GM12878 (cell line): ENCODE measurements around the gene ISG20. TPM values are rescaled to one million over a fixed set of nuclear protein-coding genes. Genes with fewer than 3 reads are reported as not detected.

Experiments
- ATAC-seq: fragments of 200-7000 bp; cut with Tn5 transposase; 3 replicates; pipeline ENCODE4 v1.9.1; 2020; ENCODE audit warnings: mild to moderate bottlenecking, moderate library complexity
- BruUV-seq: library from RNA; stranded (reverse); fragments of 400-500 nt; replicated peaks from 2 replicates; lab custom pipeline; 2021; lab: Mats Ljungman, UMichigan
- CTCF ChIA-PET: fragments of 300-600 bp; sonication (Branson Sonifier 250); formaldehyde crosslinking; extraction: SDS; loops from one replicate; lab custom pipeline; 2021; ENCODE audit warnings: inconsistent platforms; lab: Yijun Ruan, JAX
- POLR2A ChIA-PET: fragments of 350-600 bp; formaldehyde crosslinking; extraction: SDS; loops from one replicate; lab custom pipeline; 2021; ENCODE audit warnings: inconsistent platforms; lab: Charles Lee
- RAD21 ChIA-PET: fragments of 300-600 bp; sonication (Branson Sonifier 250); formaldehyde crosslinking; loops from one replicate; lab custom pipeline; 2023; ENCODE audit warnings: antibody characterized with exemption; ENCODE audit not compliant: unreplicated experiment; lab: Charles Lee
- SMC1A ChIA-PET: fragments of 300-600 bp; sonication (Branson Sonifier 250); formaldehyde crosslinking; loops from one replicate; lab custom pipeline; 2023; ENCODE audit not compliant: unreplicated experiment, uncharacterized antibody; lab: Charles Lee
- DNase-seq: peaks from one replicate; pipeline ENCODE4 v3.0.0-alpha.2; 2011; ENCODE audit warnings: low read depth, low spot score
- FAIRE-seq: peaks from 3 replicates; lab custom pipeline; 2011; peaks lifted over from hg19 to GRCh38; lab: Jason Lieb, UNC
- H2AFZ ChIP-seq: 2 replicates; pipeline ENCODE4 v1.6.0; 2011; ENCODE audit warnings: low read depth, low read length, control low read depth; ENCODE audit not compliant: control insufficient read depth
- H3K27ac ChIP-seq: 2 replicates; pipeline ENCODE4 v1.5.1; 2011; ENCODE audit warnings: control low read depth; ENCODE audit not compliant: control insufficient read depth, insufficient read depth
- H3K27me3 ChIP-seq, 2 experiments: replicated peaks in 1 of 2; 2 replicates each; pipeline versions ENCODE4 v1.6.0 to v1.6.1; 2011; ENCODE audit warnings: low read length in 1 of 2; ENCODE audit not compliant: control insufficient read depth in 2 of 2, insufficient read depth in 2 of 2
- H3K36me3 ChIP-seq, 2 experiments: 2 replicates each; pipeline ENCODE4 v1.5.1; 2011; ENCODE audit warnings: low read length in 1 of 2; ENCODE audit not compliant: control insufficient read depth in 2 of 2, insufficient read depth in 2 of 2
- H3K4me1 ChIP-seq: 2 replicates; pipeline ENCODE4 v1.6.1; 2011; ENCODE audit warnings: mild to moderate bottlenecking, low read length, moderate library complexity, mixed read lengths; ENCODE audit not compliant: control insufficient read depth, insufficient read depth
- H3K4me2 ChIP-seq: 2 replicates; pipeline ENCODE4 v1.6.0; 2011; ENCODE audit warnings: control low read depth; ENCODE audit not compliant: control insufficient read depth, insufficient read depth
- H3K4me3 ChIP-seq: fragments of 200-600 bp; sonication (generic); 2 replicates; pipeline ENCODE4 v1.5.1; 2016
- H3K79me2 ChIP-seq: 2 replicates; pipeline ENCODE4 v1.6.0; 2011; ENCODE audit warnings: low read length; ENCODE audit not compliant: control insufficient read depth, insufficient read depth
- H3K9ac ChIP-seq: 2 replicates; pipeline ENCODE4 v1.8.0; 2011; ENCODE audit warnings: low read length, control low read depth, mixed read lengths; ENCODE audit not compliant: control insufficient read depth, insufficient read depth
- H3K9me3 ChIP-seq: replicated peaks from 3 replicates; pipeline ENCODE4 v1.5.1; 2011; ENCODE audit warnings: mild to moderate bottlenecking, low read length; ENCODE audit not compliant: control insufficient read depth, insufficient read depth
- H4K20me1 ChIP-seq: 2 replicates; pipeline ENCODE4 v1.6.0; 2011; ENCODE audit not compliant: control insufficient read depth, insufficient read depth
- FOXK2 ChIP-seq: fragments of 450-650 bp; IDR thresholded peaks from 2 replicates; pipeline ENCODE4 v1.6.1; 2017; ENCODE audit warnings: mild to moderate bottlenecking, moderate library complexity
- SREBF1 ChIP-seq: IDR thresholded peaks from 2 replicates; pipeline ENCODE4 v1.6.1; 2012; ENCODE audit warnings: mild to moderate bottlenecking, low read length
- SRF ChIP-seq, 2 experiments: IDR thresholded peaks; 2 replicates each; pipeline ENCODE4 v1.6.1; 2011; ENCODE audit warnings: low read depth in 2 of 2, low read length in 2 of 2, mild to moderate bottlenecking in 1 of 2, moderate library complexity in 1 of 2
- YY1 ChIP-seq: IDR thresholded peaks from 2 replicates; pipeline ENCODE4 v1.6.1; 2011; ENCODE audit warnings: low read depth, mild to moderate bottlenecking, low read length
- WGBS: methylation state at CpG from one replicate; pipeline ENCODE4 v1.1.6; 2016; ENCODE audit warnings: low lambda C conversion rate; ENCODE audit not compliant: insufficient replicate concordance, insufficient coverage; ENCODE audit errors: missing lambda C conversion rate; 5-methylcytosine and 5-hydroxymethylcytosine counted together
- in situ Hi-C: fragments of 300-500 bp; cut with MboI; formaldehyde crosslinking; loops from 9 replicates; pipeline ENCODE4 v1.14.3; 2018; ENCODE audit warnings: mixed read lengths
- intact Hi-C: fragments of 100-400 bp; cut with micrococcal nuclease; formaldehyde crosslinking; loops from one replicate; pipeline ENCODE4 v1.14.2; 2022; ENCODE audit not compliant: unreplicated experiment
- polyA plus RNA-seq, 11 experiments: library from polyadenylated mRNA; depleted of rRNA in 4 of 11; unstranded in 6 of 11; stranded (reverse) in 5 of 11; fragments of >200 nt; fragmentation: Nextera tagmentation in 4 of 11; fragmentation: Illumina TruSeq in 1 of 11; extraction: Ambion mirVana in 4 of 11; extraction: Trizol in 1 of 11; gene quantifications; 1 replicate in 1 of 11; 2 replicates in 10 of 11; pipeline versions ENCODE4 v1.2.1 to v1.2.3, GENCODE V29; 2011 to 2016; ENCODE audit warnings: inconsistent platforms in 2 of 11, missing spikeins in 2 of 11, low read depth in 1 of 11
- total RNA-seq, 4 experiments: library from RNA; depleted of rRNA in 3 of 4; stranded (reverse); fragments of >200 nt in 3 of 4; fragmentation: Illumina TruSeq in 1 of 4; extraction: Trizol in 1 of 4; gene quantifications; 2 replicates each; pipeline versions ENCODE4 v1.2.1 to v1.2.3, GENCODE V29; 2013 to 2021
- TF ChIP-seq, protein P1 (sequence below): fragments of 450-650 bp; conservative IDR thresholded peaks from 2 replicates; pipeline ENCODE4 v1.6.1; 2017; ENCODE audit warnings: mild to moderate bottlenecking, moderate library complexity
- TF ChIP-seq, protein P2 (sequence below): fragments of 450-650 bp; IDR thresholded peaks from 2 replicates; pipeline ENCODE4 v1.6.1; 2017; ENCODE audit warnings: mild to moderate bottlenecking, low read depth, inconsistent platforms; ENCODE audit not compliant: poor library complexity, severe bottlenecking

The ISG20 gene
- total and polyA plus RNA-seq, 10 of the 15 experiments (the other 5 are each of a cell fraction or from before 2014, with no cell fraction given): 23.4 to 210 (median 85.9) TPM

DNA sequence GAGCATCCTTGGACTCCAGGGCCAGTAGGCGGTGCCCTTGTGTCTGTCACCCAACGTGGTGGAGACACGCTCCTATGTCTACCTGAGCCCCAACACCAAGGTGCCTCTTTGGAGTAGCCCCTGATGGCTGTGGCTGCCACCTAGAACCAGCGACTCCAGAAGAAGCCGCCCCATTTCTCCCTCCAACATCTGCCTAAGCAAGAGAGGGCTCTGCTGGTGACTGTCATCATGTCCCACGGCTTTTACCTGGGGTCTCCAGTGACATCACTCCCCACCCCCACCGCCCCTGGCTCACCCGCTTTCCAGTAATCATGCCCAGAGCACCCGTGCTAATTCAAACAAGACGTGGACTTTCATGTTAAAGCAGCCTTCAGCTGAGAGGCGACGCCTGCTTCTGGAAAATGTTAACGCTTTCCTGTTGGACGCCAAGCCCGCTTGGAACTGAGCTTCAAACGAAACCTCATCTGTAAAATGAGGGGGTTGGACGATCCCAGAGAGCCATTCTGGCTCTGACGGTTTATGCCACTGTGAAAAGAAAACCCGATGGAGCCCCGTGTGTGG is 57.0 kb downstream of the ISG20 start:
- CTCF ChIA-PET: interaction anchor here (0.8 to 6.3 kb wide), 2 partner anchors 71 to 88 kb away, joined by 3 to 52 read pairs; no protein-coding TSS in a partner anchor
- TF ChIP-seq, protein P1, sequence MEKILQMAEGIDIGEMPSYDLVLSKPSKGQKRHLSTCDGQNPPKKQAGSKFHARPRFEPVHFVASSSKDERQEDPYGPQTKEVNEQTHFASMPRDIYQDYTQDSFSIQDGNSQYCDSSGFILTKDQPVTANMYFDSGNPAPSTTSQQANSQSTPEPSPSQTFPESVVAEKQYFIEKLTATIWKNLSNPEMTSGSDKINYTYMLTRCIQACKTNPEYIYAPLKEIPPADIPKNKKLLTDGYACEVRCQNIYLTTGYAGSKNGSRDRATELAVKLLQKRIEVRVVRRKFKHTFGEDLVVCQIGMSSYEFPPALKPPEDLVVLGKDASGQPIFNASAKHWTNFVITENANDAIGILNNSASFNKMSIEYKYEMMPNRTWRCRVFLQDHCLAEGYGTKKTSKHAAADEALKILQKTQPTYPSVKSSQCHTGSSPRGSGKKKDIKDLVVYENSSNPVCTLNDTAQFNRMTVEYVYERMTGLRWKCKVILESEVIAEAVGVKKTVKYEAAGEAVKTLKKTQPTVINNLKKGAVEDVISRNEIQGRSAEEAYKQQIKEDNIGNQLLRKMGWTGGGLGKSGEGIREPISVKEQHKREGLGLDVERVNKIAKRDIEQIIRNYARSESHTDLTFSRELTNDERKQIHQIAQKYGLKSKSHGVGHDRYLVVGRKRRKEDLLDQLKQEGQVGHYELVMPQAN: no peak
- TF ChIP-seq YY1 (no peak), SRF (IDR thresholded peaks at IDR 0.05; ENCODE audit: low read depth in 2 of 2, low read length in 2 of 2) (no peak), FOXK2 (no peak), SREBF1 (no peak)
- TF ChIP-seq, protein P2, sequence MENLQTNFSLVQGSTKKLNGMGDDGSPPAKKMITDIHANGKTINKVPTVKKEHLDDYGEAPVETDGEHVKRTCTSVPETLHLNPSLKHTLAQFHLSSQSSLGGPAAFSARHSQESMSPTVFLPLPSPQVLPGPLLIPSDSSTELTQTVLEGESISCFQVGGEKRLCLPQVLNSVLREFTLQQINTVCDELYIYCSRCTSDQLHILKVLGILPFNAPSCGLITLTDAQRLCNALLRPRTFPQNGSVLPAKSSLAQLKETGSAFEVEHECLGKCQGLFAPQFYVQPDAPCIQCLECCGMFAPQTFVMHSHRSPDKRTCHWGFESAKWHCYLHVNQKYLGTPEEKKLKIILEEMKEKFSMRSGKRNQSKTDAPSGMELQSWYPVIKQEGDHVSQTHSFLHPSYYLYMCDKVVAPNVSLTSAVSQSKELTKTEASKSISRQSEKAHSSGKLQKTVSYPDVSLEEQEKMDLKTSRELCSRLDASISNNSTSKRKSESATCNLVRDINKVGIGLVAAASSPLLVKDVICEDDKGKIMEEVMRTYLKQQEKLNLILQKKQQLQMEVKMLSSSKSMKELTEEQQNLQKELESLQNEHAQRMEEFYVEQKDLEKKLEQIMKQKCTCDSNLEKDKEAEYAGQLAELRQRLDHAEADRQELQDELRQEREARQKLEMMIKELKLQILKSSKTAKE: no peak
- TF ChIP-seq, all 136 proteins: peak for 0

More for the DNA sequence above, 57.0 kb downstream of the ISG20 start:
- in situ Hi-C loops (no loop called here), intact Hi-C loops (no loop called here)
- Histone ChIP-seq H3K4me3 (no peak overlapping the region), H3K4me1 (no peaks in the 10 kb centered on the region), H2AFZ (no peak overlapping the region), H3K9ac (no peak overlapping the region), H3K36me3 (no peaks in the 10 kb centered on the region), H4K20me1 (no peaks in the 10 kb centered on the region), H3K9me3 (no peaks in the 10 kb centered on the region), H3K4me2 (no peak overlapping the region), H3K27me3 (no peaks in the 10 kb centered on the region; a peak in 2 of 4 replicates), H3K27ac (no peak overlapping the region), H3K79me2 (no peaks in the 10 kb centered on the region)
- no TSS peak for BruUV-seq
- DNase-seq: no peak
- ChIA-PET POLR2A (no interaction called here), SMC1A (interaction anchor here (4.1 kb wide), 1 partner anchor 71 kb away, joined by 26 read pairs; no protein-coding TSS in a partner anchor), RAD21 (no interaction called here)
- WGBS: 47% methylated on average over 19 of the region's 20 CpGs
- FAIRE-seq: no peak
- ATAC-seq: no peak
